ENCODE results near the gene DCTN4. TPM values are rescaled to one million over a fixed set of nuclear protein-coding genes. Genes with fewer than 3 reads are reported as not detected.

The DCTN4 gene
- total and polyA plus RNA-seq, 2 of the 8 experiments (the other 6 are each of a cell fraction or from before 2014, with no cell fraction given) = 20.5 to 42.7 TPM

Other genes starting within 250 kb of the DCTN4 start
- gene SYNPO, start 118.4 kb downstream of the DCTN4 start, total RNA-seq (2021; fragmentation: NEBNext Ultra II Directional; extraction: Animal tissue kit (Norgen Biotek cat#: 25700)) = 1.9 and 2.3 TPM in 2 replicates
- gene SYNPO, start 118.4 kb downstream of the DCTN4 start, polyA plus RNA-seq (2011; rRNA removed) = 2.2 and 2.3 TPM in 2 replicates
- 19.1 and 19.4 TPM in 2 replicates for gene MYOZ3, start 97.8 kb downstream of the DCTN4 start, total RNA-seq (2021; fragmentation: NEBNext Ultra II Directional; extraction: Animal tissue kit (Norgen Biotek cat#: 25700))
- 9.6 and 12.4 TPM in 2 replicates for gene MYOZ3, start 97.8 kb downstream of the DCTN4 start, polyA plus RNA-seq (2011; rRNA removed)
- 33.9 and 34.0 TPM in 2 replicates for gene RBM22, start 58.0 kb downstream of the DCTN4 start, total RNA-seq (2021; fragmentation: NEBNext Ultra II Directional; extraction: Animal tissue kit (Norgen Biotek cat#: 25700))
- 20.8 TPM in 2 replicates for gene RBM22, start 58.0 kb downstream of the DCTN4 start, polyA plus RNA-seq (2011; rRNA removed)
- gene SMIM3, start 19.7 kb upstream of the DCTN4 start, total RNA-seq (2021; fragmentation: NEBNext Ultra II Directional; extraction: Animal tissue kit (Norgen Biotek cat#: 25700)) = 10.4 and 13.2 TPM in 2 replicates
- gene SMIM3, start 19.7 kb upstream of the DCTN4 start, polyA plus RNA-seq (2011; rRNA removed) = 15.7 and 16.4 TPM in 2 replicates
- not detected in 2 replicates for gene IRGM, start 87.5 kb upstream of the DCTN4 start, total RNA-seq (2021; fragmentation: NEBNext Ultra II Directional; extraction: Animal tissue kit (Norgen Biotek cat#: 25700))
- gene IRGM, start 87.5 kb upstream of the DCTN4 start, polyA plus RNA-seq (2011; rRNA removed) = 0.11 TPM in 2 replicates
- gene ZNF300, start 146.0 kb upstream of the DCTN4 start, total RNA-seq (2021; fragmentation: NEBNext Ultra II Directional; extraction: Animal tissue kit (Norgen Biotek cat#: 25700)) = 15.2 and 15.8 TPM in 2 replicates
- gene ZNF300, start 146.0 kb upstream of the DCTN4 start, polyA plus RNA-seq (2011; rRNA removed) = 4.1 and 6.7 TPM in 2 replicates

Data from H1 (cell line).